GM18861 (cell line): Measurements from ENCODE around the gene TCERG1L.

Source experiments
- ATAC-seq: cut with Tn5 transposase; IDR thresholded peaks from one replicate; pipeline ENCODE4 v1.9.1; 2021; ENCODE audit not compliant: unreplicated experiment

Gene TCERG1L

DNA sequence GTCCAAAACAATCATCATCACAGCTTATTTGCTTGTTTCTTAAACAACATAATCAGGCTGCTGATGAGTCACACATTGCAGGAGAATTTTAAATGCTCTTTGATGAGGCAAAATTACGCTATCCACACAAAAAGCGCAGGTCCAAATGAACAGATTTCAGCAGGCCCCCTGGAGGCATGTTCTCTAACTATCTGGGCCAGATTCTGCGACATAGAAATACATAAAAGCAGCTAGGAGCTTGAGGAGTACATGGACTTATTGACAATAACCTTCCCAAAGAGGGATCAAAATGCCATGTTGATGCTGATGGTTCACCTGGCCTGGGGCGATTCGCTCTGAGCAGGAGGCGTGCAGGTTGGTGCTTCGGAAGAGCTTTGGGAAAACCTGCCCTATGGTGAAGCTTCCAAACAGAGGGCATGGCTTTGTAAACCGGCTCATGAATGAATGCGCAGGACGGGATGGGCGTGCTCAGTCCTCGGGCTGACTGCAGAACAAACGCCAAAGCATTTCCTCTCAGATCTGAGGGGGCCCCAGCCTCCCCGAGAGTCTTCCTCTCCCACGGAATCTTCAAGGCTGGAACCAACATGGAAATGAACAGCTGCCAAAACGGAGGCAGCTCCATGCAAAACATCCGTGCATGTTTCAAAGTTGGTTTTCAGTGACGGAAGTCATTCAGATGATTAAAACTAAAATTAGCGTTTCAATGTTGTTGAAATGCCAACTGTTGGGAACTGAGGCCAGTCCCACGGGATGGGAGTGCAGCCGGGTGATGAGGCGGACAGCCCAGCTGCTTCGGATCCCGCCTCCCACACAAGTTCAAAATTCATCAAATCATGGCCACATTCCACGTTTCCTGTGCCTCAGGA lies 179.6 kb downstream of the TCERG1L start:
- ATAC-seq, result no peak

- no peak for ATAC-seq
Measured at GRCh38 chr10:131130025-131130424, 181.5 kb downstream of the TCERG1L start.

GRCh38 chr10:131129544-131129943 lies 182.0 kb downstream of the TCERG1L start:
- ATAC-seq, result no peak

DNA sequence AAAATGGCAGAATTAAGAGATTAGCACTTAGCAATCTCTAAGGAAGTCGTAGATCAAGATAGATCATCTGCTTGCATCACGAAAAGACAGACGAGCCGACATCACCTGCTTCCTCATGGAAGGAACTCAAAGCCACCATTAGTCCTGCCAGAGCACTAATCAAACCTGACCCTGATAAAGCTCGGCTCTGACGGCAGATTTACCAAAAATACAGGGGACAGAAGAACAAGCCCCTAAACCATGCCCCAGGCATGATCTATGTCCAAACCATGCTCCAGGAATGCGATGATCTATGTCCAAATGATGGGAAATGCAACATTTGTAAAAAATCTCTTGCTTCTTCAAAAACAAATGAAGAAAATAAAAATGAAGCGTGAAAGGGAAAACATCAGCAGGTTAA lies 182.8 kb downstream of the TCERG1L start:
- no peak for ATAC-seq

- no peak for ATAC-seq
Measured at GRCh38 chr10:131127610-131128009, 183.9 kb downstream of the TCERG1L start.

DNA sequence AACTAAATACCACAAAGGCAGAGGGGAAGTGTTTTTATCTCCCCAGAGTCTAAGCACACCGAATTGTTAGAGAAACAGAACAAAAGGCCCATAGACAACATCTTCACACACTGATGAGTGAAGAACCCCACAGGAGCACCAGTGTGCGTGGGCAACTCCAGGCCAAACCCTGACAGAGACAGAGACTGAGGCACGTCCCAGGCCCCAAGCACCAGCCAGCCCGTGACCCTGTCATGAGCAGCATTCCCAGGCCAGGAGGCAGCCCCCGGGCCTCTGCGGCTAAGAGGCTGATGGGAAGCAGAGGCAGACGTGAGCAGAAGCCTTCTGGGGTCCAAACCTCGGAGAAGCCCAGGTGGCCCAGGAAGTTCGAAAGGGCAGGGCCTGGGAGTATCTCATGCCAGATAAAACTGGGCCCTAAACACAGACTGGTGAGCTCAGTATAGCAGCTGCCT lies 184.4 kb downstream of the TCERG1L start:
- no peak for ATAC-seq

DNA sequence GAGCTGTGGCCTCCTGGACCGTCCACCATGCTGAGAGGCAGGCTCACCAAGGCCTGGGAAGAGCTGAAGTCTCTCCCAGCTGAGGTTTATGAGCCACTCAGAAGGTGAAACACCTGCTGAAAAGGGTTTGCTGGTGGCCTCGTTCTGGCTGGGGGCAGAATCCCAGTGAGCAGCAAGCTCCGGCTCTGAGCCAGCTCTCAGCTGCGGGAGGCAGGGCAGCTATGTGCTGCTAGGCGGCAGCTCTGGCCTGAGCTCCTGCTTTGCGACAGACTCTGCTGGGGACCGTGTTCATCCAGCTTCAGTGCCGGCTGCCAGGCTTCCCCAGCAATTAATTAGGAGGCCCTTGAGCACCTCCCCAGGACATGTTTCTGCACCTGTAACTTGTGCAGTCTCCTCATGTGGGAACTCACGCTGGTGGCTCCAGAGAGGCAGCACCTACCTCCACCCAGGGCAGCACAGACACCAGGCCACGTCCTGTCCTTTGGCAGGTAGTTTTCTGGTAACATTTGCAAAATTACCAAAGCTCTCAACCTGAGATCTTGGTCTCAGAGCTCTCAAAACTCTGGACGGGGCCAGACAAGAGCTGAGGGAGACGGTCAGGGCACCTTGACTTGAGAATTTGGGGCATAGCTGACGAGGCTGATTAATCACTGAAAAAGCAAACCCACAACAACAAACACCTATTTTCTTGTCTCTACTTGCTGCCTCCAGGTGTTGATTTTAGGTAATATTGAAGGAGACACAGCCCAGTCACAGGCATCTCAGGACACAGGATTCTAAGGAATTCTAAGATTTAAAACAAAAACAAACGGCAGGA lies 185.0 kb downstream of the TCERG1L start:
- ATAC-seq, result no peak

DNA sequence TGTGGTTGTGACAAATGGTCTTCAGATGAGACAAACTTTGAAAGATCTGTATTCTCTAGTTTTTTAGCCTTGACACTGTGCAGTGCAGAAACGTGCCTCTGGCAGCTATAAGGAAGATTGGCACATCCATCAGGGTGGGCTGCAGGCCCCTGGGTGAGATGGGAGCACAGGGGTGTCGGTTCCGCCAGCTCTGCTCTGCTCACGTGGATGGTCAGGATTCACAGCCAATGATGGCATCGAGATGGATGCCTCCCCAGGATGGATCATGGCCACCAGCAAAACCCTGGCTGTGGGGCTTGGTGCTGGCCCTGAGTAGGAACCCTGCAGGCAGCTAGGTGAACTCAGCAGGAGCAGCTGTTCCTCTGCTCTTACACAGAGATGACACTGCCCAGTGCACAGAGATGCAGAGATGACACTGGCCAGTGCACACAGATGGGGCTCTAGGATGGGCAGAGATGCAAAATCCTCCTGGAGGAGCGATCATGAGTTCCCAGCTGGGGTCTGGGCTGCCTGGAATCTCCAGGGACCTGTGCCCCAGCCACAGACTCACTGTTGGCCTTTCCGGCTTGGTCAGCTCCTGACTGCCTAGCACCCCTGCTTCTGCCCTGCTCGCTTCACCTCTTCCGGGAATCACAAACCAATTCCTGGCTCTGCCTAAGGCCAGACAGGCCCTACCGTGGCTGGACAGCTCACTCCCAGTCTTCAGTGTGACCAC lies 185.9 kb downstream of the TCERG1L start:
- no peak for ATAC-seq

- ATAC-seq, result no peak
Measured at GRCh38 chr10:131124945-131125344, 186.6 kb downstream of the TCERG1L start.

- no peak for ATAC-seq
Measured at GRCh38 chr10:131123496-131123895, 188.0 kb downstream of the TCERG1L start.

- ATAC-seq, result no peak
Measured at GRCh38 chr10:131121511-131122035, 189.9 kb downstream of the TCERG1L start.

DNA sequence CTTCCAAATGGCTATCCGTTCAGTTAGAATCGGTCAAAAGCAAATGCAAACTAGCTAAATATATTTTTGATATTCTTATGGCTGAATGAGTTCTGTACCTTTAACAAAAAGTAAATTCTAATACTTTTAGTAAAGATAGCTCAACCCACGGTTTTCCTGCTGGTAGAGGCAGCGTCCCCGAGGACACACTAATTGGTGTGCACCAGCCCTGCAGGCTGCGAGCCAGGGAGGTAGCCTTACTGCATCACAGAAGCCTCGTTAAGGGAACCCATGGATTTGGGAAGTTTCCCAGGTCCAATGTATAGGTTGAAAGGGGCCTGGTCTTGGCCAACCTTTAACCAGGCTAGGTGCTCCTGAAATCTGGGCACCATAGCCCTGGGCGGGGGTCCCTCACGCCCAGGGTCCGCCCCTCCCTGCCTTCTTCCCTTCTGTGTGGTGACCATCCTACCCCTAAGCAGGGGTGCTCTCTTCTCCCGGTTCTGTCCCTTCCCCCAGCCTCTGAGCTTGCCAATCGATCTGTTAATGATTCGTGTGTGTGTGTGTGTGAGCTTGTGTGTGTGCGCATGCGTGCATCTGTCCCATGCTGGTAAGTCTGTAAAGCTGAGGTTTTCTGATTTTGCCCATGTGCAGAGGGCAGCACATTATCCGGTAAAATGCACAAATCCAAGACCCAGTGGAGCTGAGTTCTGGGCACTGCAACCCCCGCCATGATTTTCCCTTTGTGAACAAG lies 191.7 kb downstream of the TCERG1L start:
- ATAC-seq, result no peak

GRCh38 chr10:131117416-131118212 lies 193.9 kb downstream of the TCERG1L start:
- ATAC-seq, result no peak

DNA sequence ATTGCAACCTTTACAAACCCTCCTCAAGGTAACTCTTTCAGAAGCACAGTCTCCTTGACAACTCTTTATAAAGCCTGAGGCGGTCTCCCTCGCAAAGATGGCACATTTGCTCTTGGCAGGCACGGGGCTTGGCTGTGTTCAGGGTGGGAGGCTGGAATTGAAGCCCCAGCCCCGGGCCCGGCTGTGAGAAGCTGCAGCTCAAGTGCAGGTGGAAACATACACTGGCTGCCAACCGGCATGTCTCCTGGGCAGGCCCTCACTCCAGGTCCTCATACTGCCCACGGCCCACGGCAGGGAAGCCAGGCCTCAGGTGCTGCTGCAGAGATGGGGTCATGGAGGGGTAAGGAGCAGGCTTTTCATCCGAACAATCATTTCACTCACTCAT lies 194.5 kb downstream of the TCERG1L start:
- no peak for ATAC-seq

GRCh38 chr10:131116216-131116990 lies 195.1 kb downstream of the TCERG1L start:
- ATAC-seq, result no peak

- ATAC-seq, result no peak
Measured at GRCh38 chr10:131115801-131116200, 195.7 kb downstream of the TCERG1L start.

DNA sequence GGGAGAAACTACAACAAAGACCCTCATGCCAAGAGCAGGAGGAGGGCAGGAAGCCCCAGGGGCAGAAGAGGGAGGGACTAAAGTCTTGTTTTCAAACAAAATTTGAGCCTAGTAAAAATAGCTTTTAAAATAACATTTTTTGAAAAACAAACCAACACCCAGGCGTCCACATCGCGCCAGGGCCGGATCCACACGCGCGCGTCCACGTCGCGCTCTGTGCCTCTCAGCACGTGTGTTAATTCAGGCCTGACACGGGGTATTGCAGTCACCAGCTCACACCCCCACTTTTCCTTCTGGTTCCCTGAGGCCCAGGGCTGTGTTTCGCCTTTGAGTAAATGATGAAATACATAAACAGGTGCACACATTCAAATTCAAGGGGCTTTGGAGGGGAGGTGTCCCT lies 196.2 kb downstream of the TCERG1L start:
- no peak for ATAC-seq

GRCh38 chr10:131114846-131115245 lies 196.7 kb downstream of the TCERG1L start:
- no peak for ATAC-seq

DNA sequence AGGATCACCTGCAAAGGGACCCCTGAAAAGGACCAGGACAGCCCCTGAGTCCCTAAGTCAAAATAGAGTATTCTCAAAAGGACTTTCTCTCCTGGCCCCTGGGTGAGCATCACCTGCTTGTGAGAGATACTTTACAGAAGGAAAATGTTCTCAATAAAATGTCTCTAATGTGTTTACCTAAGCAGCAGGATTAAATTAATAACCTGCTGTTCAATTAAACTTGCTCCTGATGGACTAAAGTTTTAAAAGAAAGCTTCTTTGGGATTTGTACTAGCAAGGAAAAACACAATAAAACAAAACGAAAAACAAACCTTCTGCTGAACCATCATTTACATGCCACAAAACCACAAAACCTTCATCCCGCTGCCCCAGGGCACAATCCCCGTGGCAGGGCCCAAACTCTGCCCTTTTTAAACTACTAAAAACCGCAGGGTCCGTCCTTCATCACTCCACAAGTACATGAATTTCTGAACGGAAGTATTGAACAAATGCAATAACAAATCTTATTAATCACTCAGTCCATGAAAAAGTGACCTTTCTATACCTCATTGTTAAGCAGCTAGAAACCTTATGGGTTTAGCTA lies 197.7 kb downstream of the TCERG1L start:
- no peak for ATAC-seq
